HEK293 (cell line): Measurements from ENCODE around the gene PRKCZ.

Experiments used
- CTCF ChIP-seq: fragments of 450-650 bp; formaldehyde crosslinking; IDR thresholded peaks from 2 replicates; pipeline ENCODE4 v1.5.1; 2016; ENCODE audit warnings: missing biosample characterization, missing genetic modification characterization
- KLF10 ChIP-seq: fragments of 450-650 bp; IDR thresholded peaks from 2 replicates; pipeline ENCODE4 v1.5.1; 2018; ENCODE audit warnings: missing biosample characterization, mild to moderate bottlenecking, missing genetic modification characterization
- YY1 ChIP-seq: fragments of 450-650 bp; formaldehyde crosslinking; IDR thresholded peaks from 2 replicates; pipeline ENCODE4 v1.5.1; 2018; ENCODE audit warnings: missing biosample characterization, missing genetic modification characterization
- ZNF18 ChIP-seq: fragments of 450-650 bp; formaldehyde crosslinking; IDR thresholded peaks from 2 replicates; pipeline ENCODE4 v1.5.1; 2016; ENCODE audit warnings: missing biosample characterization, missing genetic modification characterization
- ZNF280D ChIP-seq: fragments of 450-650 bp; formaldehyde crosslinking; IDR thresholded peaks from 2 replicates; pipeline ENCODE4 v1.5.1; 2016; ENCODE audit warnings: missing biosample characterization, missing genetic modification characterization
- ZNF433 ChIP-seq: fragments of 450-650 bp; formaldehyde crosslinking; IDR thresholded peaks from 2 replicates; pipeline ENCODE4 v1.5.1; 2016; ENCODE audit warnings: missing biosample characterization, missing genetic modification characterization, low read depth
- ZNF449 ChIP-seq: fragments of 450-650 bp; formaldehyde crosslinking; IDR thresholded peaks from 2 replicates; pipeline ENCODE4 v1.5.1; 2017; ENCODE audit warnings: missing biosample characterization, mild to moderate bottlenecking, missing genetic modification characterization, moderate library complexity
- ZNF530 ChIP-seq: fragments of 450-650 bp; formaldehyde crosslinking; IDR thresholded peaks from 2 replicates; pipeline ENCODE4 v1.5.1; 2016; ENCODE audit warnings: low read depth, missing biosample characterization, missing genetic modification characterization
- ZNF660 ChIP-seq: fragments of 450-650 bp; IDR thresholded peaks from 2 replicates; pipeline ENCODE4 v1.5.1; 2018; ENCODE audit warnings: missing biosample characterization, mild to moderate bottlenecking, missing genetic modification characterization
- ZNF776 ChIP-seq: fragments of 450-650 bp; formaldehyde crosslinking; IDR thresholded peaks from 2 replicates; pipeline ENCODE4 v1.5.0; 2017; ENCODE audit warnings: missing biosample characterization, missing genetic modification characterization, borderline replicate concordance
- ZSCAN30 ChIP-seq: fragments of 450-650 bp; IDR thresholded peaks from 2 replicates; pipeline ENCODE4 v1.5.1; 2018; ENCODE audit warnings: missing biosample characterization, mild to moderate bottlenecking, missing genetic modification characterization, moderate library complexity

- TF ChIP-seq ZNF433 (tag by site-specific recombination): no peak
- TF ChIP-seq ZNF449 (tag by site-specific recombination): no peak
- no peak for TF ChIP-seq CTCF (tag by site-specific recombination)
- no peak for TF ChIP-seq YY1 (tag by site-specific recombination)
- TF ChIP-seq ZNF18 (tag by site-specific recombination): no peak
- TF ChIP-seq ZNF530 (tag by site-specific recombination): no peak
- no peak for TF ChIP-seq ZSCAN30 (tag by site-specific recombination)
- TF ChIP-seq ZNF280D (tag by site-specific recombination): no peak
- TF ChIP-seq ZNF660 (tag by site-specific recombination): no peak
- TF ChIP-seq ZNF776 (tag by site-specific recombination): no peak
- no peak for TF ChIP-seq KLF10 (tag by site-specific recombination)
Observed at GRCh38 chr1:2130871-2131289, 80.7 kb downstream of the PRKCZ start.
